Measurements from ENCODE around the gene IFITM1.
"Not testable (repeated sequence)": the region's sequence is repeated elsewhere in the genome, so short reads cannot be mapped to it uniquely, and the experiment has no call there.

Gene IFITM1

DNA sequence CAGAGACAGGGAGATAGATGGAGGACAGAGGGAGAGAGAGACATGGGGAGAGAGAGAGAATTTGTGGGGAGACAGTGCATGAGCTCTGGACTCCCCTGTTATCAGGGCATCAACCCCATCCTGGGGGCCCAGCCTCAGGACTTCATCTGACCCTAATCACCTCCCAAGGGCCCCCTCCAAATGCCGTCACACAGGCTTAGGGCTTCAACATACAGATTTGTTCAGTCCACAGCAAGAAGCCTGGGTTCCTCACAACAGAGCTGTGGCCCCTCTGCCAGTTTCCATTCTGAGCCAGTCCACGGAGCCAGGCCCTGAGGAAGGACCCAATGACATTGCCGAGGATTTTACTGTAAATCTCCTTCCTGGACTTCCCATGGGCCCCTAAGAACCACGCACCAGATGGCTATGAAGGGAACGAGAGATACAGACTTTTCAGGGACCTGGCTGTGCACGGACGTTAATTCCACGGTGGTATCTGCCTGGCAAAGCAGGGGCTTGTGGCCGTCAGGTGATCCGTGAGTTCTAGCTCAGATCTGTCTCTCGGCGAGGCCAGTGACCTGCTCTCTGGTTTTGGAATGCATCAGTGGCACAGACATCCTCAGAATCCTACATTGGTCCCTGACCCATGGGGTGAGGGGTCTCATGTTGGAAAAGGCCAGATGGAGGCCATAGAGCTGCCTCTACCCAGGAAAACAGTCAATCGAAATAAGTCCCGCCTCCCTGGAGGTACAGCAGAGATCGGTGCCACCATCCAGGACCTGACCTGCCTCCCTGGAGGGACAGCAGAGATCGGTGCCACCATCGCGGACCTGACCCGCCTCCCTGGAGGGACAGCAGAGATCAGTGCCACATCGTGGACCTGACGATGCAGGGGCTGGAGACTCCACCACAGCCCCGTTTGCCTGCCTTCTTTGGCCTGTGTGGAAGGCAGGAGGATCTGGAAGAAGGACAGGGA, 46.8 kb downstream of the IFITM1 start:
- Histone ChIP-seq H3K27ac (ENCODE audit: insufficient read depth, low read length, poor library complexity, severe bottlenecking) (no peak overlapping the region), H3K36me3 (ENCODE audit: control insufficient read depth, insufficient read depth, low read length) (no peaks in the 10 kb centered on the region)

DNA sequence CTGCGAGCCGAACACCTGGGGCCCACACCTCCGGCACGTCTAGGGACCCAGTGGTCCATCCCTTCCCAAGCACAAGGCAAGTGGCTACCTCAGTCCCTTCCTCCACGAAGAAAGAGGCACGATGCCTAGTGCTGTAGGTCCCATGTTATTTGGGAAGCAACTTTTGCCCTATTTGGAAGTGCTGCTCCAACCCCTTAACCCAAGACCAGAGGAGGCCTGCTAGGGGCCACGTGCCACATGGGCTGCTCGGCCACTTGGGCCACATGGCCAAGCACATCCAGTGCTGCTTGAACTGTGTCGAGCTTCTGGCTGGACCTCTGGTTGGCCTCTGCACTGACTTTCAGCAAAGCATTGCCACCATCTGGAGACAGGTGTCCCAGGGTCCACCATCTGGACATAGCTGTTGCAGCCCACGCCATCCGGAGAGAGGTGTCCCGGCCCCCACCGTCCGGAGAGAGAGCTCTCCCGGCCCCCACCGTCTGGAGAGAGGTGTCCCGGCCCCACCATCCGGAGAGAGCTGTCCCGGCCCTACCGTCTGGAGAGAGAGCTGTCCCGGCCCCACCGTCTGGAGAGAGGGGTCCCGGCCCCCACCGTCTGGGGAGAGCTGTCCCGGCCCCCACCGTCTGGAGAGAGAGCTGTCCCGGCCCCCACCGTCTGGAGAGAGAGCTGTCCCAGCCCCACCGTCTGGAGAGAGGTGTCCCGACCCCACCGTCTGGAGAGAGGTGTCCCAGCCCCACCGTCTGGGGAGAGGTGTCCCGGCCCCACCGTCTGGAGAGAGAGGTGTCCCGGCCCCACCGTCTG, 49.0 kb downstream of the IFITM1 start:
- H3K4me1 ChIP-seq (ENCODE audit: control insufficient read depth, insufficient read depth, low read length, poor library complexity, severe bottlenecking) = no peaks in the 10 kb centered on the region
- H3K27ac ChIP-seq (ENCODE audit: insufficient read depth, low read length, poor library complexity, severe bottlenecking) = no peak overlapping the region
- H3K27me3 ChIP-seq (replicated peaks; ENCODE audit: control insufficient read depth, insufficient read depth, low read length, poor library complexity, severe bottlenecking) = peaks cover 9% of the 10 kb centered on the region
- no peak for DNase-seq
- H3K4me3 ChIP-seq (ENCODE audit: insufficient read depth, low read depth, low read length, poor library complexity, severe bottlenecking) = no peak overlapping the region
- no peaks in the 10 kb centered on the region for H3K9me3 ChIP-seq (ENCODE audit: control insufficient read depth, low read length)
- no peaks in the 10 kb centered on the region for H3K36me3 ChIP-seq (ENCODE audit: control insufficient read depth, insufficient read depth, low read length)

More for the DNA sequence above, 46.8 kb downstream of the IFITM1 start:
- no peaks in the 10 kb centered on the region for H3K27me3 ChIP-seq (replicated peaks; ENCODE audit: control insufficient read depth, insufficient read depth, low read length, poor library complexity, severe bottlenecking)
- DNase-seq = no peak
- no peak overlapping the region for H3K4me3 ChIP-seq (ENCODE audit: insufficient read depth, low read depth, low read length, poor library complexity, severe bottlenecking)
- peaks cover 3% of the 10 kb centered on the region for H3K4me1 ChIP-seq (ENCODE audit: control insufficient read depth, insufficient read depth, low read length, poor library complexity, severe bottlenecking)
- no peaks in the 10 kb centered on the region for H3K9me3 ChIP-seq (ENCODE audit: control insufficient read depth, low read length)

DNA sequence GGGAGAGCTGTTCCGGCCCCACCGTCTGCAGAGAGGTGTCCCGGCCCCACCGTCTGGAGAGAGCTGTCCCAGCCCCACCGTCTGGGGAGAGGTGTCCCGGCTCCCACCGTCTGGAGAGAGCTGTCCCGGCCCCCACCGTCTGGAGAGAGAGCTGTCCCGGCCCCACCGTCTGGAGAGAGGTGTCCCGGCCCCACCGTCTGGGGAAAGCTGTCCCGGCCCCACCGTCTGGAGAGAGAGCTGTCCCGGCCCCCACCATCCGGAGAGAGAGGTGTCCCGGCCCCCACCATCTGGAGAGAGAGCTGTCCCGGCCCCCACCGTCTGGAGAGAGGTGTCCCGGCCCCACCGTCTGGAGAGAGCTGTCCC, 49.6 kb downstream of the IFITM1 start:
- not testable (repeated sequence) for H3K36me3 ChIP-seq (ENCODE audit: control insufficient read depth, insufficient read depth, low read length); H3K4me1 ChIP-seq (ENCODE audit: control insufficient read depth, insufficient read depth, low read length, poor library complexity, severe bottlenecking); H3K9me3 ChIP-seq (ENCODE audit: control insufficient read depth, low read length); H3K27ac ChIP-seq (ENCODE audit: insufficient read depth, low read length, poor library complexity, severe bottlenecking); H3K4me3 ChIP-seq (ENCODE audit: insufficient read depth, low read depth, low read length, poor library complexity, severe bottlenecking); DNase-seq
- peaks cover 15% of the 10 kb centered on the region for H3K27me3 ChIP-seq (replicated peaks; ENCODE audit: control insufficient read depth, insufficient read depth, low read length, poor library complexity, severe bottlenecking)

DNA sequence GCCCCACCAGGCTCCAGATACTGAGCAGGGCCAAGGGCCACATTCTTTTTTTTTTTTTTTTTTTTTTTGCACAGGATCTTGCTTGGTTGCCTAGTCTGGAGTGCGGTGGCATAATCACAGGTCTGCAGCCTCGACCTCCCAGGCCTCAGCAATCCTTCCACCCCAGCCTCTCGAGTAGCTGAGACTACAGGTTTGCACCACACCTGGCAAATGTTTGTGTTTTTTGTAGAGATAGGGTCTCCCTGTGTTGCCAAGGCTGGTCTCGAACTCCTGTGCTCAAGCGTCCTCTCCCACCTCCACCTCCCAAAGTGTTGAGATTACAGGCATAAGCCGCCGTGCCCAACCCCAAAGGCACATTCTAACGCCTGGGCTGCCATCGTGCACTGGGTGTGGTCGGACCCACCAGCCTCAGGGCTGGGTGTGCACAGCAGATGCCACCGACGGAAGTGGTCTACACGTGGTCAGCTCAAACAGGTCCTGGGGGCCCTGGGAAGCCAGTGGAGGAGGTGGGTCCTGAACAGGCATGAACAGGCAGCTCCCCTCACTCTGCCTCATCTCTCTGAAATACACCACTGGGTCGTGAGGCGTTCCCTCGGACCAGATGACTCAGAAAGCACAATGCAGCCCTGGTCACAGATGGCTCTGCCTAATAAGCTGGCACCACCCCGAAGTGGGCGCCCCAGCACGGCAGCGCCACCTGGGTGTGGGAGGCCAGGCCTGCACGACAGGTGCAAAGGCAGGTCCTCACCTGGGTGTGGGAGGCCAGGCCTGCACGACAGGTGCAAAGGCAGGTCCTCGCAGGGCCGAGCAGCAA, 50.3 kb downstream of the IFITM1 start:
- no peak overlapping the region for H3K4me3 ChIP-seq (ENCODE audit: insufficient read depth, low read depth, low read length, poor library complexity, severe bottlenecking)
- DNase-seq = peak; percentile 42 to 60 (median 59)
- no peak overlapping the region for H3K27ac ChIP-seq (ENCODE audit: insufficient read depth, low read length, poor library complexity, severe bottlenecking)
- H3K36me3 ChIP-seq (ENCODE audit: control insufficient read depth, insufficient read depth, low read length) = no peaks in the 10 kb centered on the region
- peaks cover 18% of the 10 kb centered on the region for H3K27me3 ChIP-seq (replicated peaks; ENCODE audit: control insufficient read depth, insufficient read depth, low read length, poor library complexity, severe bottlenecking)
- no peaks in the 10 kb centered on the region for H3K9me3 ChIP-seq (ENCODE audit: control insufficient read depth, low read length)
- peaks cover 6% of the 10 kb centered on the region for H3K4me1 ChIP-seq (ENCODE audit: control insufficient read depth, insufficient read depth, low read length, poor library complexity, severe bottlenecking)

Data from effector memory CD4-positive, alpha-beta T cell (primary cell).